SKM-1 (cell line): ENCODE measurements around the gene MAP1B.

Source experiments
- DNase-seq: peaks from one replicate; lab custom pipeline; 2025; ENCODE audit not compliant: unreplicated experiment; lab: John Stamatoyannopoulos, UW

Gene MAP1B

GRCh38 chr5:72130351-72130761 is 23.1 kb downstream of the MAP1B start:
- DNase-seq: no peak

GRCh38 chr5:72133212-72133990 is 26.1 kb downstream of the MAP1B start:
- DNase-seq: no peak

- no peak for DNase-seq
Observed at GRCh38 chr5:72134226-72134899, 27.1 kb downstream of the MAP1B start.

DNA sequence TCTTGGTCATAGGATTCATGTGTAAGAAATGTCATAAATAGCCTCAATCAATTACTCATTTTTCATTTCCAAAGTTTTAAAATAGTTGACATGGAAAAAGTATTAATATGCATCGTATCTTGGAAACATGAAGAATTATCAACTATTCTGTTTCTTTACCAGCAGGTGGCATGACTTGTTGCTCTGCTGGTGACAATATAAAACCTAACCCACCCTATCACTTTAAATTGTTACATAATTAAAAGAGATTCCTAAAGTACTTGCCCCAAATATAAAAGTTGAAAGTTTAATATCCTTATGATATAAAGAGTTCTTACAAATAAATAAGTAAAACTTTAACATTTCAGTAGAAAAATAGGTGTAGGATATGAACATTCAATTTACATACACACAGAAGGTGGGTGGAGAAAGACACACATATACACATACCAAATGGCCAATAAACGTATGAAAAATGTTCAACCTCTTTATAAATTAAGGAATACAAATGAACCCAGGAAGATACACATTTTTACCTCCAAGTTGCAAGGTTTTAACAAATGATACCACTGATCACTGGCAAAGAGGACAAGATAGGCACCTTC is 30.6 kb downstream of the MAP1B start:
- DNase-seq: no peak

DNA sequence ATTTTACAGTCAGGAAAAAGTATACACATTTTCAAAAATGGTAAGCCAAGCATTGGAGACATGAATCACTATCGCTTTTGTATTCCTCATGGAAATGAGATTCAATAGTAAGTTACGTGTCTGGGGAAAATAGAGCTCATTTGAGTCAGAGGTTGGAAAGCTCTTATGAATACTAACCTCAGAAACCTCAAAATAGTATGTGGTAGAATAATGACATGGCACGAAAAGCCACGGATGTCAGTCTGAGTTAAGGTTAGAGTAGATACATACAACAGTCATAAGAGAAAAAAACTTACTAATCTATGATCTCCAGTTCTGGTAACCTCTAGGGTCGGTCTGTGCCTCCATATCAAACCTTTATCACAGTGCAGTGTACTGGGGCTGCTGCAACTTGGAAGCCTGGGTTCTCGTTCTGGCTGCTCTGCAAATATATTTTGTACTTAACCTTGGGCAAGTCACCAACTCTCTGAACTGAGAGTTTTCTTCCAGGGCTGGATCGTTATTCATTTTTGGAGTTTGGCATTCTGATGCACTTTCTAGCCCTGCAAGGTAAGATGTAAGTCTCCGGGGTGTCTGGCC is 31.8 kb downstream of the MAP1B start:
- DNase-seq: no peak

DNA sequence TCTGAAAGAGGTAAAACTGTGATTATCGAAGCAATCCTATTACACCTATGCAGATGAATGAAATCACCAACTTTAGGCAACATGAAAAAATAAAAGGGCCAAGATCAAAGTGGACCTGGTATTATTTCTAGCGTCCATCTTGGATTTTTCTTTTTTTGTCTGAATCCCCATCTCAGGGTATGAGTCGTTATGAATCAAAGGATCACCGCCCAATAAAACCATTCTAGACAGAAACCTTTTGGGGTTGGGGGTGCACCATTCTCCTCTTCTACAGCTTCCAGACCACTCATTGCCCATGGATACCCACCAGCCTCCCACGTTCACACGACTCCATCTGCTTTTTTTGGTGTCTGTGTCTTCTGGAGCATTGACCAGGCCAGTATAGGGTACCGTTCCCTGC is 33.4 kb downstream of the MAP1B start:
- DNase-seq: no peak

DNA sequence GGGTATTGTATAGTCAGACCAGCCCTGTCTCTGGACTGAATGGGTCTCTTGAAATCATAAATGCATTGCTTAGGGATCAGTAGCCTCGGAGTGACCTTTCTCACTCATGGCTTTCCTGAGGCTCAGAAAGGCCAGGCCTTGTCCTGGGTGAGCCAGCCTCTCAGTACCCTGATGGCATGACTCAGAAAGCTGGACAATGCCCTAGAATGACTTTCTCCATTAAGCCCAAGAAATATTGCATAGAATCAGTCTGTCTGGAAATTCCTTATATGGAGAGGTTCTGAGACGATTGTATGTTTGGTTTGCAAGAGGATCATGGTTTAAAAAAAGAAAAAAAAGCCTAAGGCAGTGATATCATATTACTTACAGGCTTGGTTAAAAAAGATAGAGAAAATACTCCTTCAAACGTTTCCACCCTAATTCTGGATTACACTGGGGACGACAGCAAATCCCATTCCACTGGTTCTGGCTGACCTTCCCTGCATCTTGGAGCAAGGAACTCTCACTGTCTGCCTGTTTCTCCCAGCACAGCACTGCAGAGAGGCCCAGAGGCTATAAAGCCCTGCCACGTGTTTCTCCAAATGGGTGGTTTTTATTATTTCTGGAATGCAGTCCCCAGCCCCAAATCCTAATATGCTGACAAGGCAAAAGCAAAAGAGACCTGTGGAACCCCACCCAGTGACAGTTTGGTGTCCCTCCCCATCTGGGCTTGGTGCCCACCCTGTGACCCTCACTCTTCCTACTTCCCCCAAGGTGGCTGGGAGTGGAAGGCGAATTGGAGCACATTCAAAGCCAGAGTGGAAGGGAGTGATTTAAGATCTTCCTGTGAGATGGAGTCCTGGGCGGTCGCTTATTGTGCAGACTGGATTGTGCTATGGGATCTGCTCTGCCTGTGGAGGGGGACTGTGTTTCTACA is 34.4 kb downstream of the MAP1B start:
- DNase-seq: no peak

DNA sequence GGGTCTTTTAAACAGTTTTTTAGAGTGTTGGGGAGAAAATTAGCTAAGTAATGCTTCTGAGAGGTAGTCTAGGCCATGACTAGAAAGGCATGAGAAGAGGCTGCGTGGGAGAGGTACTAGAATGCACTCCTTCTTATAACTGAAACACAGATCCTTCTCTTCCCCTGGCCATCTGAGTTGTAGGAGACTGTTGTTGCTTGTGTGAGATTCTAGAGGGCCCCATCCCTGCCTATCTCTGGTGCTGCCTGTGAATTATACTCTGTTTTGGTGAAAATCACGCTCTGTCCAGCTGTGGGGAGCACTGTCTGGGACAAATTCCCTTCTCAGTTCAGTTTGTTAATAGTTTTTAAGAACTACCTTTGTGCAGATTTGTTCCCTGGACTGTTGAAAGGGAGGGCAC is 37.5 kb downstream of the MAP1B start:
- no peak for DNase-seq

DNA sequence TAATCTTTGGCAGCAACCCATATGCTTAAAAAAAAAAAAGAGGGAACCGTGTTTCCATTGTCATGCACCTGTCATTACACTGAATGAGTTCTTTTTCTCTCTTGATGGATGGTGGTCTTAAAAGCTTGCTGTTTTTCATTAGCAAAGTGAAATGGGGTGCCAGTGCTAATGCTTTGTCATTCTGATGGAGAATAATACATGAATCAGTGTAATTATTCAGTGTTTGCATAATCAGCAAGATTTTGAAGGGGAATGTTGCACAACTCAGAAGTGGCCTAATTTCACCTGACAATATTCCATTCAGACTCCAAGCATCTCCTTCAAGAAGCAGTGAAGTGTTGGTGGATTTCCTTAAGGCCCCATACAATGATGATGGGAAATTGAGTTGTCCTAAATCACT is 38.1 kb downstream of the MAP1B start:
- no peak for DNase-seq

GRCh38 chr5:72146056-72146455 is 38.8 kb downstream of the MAP1B start:
- DNase-seq: no peak

GRCh38 chr5:72147569-72147968 is 40.3 kb downstream of the MAP1B start:
- no peak for DNase-seq

DNA sequence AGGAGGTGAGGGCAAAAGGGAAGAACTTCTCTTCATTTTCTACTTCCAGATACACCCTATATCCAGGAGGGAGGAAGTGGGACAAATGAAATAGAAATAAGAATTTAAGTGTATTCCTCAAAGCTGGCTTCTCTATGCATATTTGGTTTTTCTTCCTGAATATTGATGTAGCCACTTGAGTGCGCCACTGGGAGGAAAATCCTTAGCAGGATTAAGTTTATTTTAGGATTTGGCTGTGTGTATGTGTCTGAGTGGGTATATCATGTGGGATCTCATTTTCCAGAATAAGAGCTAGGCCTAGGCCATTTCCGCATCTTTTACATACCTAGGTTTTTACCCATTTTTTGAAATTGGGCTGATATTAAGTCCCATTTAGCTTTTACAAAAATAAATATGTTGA is 42.5 kb downstream of the MAP1B start:
- DNase-seq: no peak

DNA sequence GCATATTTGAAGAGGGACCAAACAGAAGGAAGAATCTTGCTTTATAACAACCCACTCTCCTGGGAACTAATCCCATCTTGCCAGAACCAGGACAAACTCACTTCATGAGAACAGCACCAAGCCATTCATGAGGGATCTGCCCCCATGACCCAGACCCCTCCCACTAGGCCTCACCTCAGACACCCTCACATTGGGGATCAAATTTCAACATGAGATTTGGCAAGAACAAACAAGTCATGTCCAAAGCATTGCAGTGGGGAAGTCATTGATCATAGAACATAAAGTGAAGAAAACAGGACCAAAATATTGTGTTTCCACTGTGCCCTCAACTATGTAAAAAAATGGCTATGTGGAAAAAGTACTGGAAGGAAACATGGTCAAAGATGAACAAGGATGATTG is 43.9 kb downstream of the MAP1B start:
- no peak for DNase-seq

DNA sequence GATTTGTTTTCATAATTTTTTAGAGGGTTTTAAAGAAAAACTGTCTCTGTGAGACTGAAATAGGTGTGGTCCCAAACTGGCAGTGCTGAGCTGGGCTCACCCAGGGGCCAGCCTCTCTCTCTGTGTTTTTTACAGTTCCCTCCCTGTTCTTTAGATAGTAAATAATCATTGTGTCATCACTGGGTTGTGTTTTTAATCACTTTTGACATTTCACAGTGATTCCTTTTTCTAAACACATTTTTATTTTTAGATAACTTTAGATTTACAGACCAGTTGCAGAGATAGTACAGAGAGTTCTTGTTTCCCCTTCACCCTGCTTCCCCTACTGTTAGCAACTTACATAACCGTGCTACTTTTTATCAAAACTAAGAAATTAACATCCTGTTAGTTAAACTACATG is 44.4 kb downstream of the MAP1B start:
- DNase-seq: no peak

DNA sequence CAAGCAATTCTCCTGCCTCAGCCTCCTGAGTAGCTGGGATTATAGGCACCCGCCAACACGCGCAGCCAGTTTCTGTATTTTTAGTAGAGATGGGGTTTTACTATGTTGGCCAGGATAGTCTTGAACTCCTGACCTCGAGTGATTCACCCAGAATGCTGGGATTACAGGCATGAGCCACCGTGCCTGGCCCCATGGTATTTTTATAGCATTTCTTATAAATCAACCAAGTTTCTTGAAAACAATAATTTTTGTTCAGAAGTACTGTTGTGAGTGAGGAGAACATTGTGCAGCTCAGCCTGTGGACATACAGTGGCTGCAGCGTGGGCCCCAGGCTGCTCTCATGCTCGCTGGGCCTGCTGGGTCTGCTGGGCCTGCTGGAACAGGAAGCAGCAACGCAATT is 45.3 kb downstream of the MAP1B start:
- no peak for DNase-seq

- DNase-seq: no peak
Observed at GRCh38 chr5:72153551-72153950, 46.3 kb downstream of the MAP1B start.

DNA sequence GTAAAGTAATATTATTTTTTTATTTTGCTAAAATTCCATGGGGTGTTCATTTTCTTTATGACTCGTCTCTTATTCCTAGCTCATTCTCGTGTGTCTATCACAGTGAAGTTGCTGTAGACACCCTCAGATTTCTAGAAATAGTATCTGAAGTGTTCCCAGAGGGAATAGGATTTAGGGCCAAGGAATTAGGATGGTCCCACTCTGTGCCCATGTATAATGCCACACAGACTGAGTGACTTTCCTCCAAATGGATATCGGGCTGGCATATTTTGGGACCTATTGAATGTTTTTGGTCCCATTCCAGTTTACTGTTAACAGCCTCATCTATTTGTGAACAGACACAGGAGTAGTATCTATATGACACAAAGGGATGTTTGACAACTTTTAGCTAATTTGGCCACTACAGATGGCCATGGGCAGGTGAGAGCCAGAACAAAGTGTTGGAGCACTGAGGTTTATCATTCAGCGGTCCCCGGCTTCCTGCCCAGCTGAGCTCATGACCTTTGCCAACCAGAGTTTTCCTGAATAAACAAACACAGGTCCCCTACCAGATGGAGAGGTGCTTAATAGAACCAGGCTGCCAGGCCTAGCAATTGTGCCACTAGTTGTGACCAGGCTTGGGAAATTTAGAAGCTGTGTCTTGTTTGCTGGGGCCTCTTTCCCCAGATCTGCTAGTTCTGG is 46.9 kb downstream of the MAP1B start:
- no peak for DNase-seq

GRCh38 chr5:72156946-72157624 is 49.8 kb downstream of the MAP1B start:
- DNase-seq: no peak

GRCh38 chr5:72157625-72157962 is 50.3 kb downstream of the MAP1B start:
- DNase-seq: no peak

DNA sequence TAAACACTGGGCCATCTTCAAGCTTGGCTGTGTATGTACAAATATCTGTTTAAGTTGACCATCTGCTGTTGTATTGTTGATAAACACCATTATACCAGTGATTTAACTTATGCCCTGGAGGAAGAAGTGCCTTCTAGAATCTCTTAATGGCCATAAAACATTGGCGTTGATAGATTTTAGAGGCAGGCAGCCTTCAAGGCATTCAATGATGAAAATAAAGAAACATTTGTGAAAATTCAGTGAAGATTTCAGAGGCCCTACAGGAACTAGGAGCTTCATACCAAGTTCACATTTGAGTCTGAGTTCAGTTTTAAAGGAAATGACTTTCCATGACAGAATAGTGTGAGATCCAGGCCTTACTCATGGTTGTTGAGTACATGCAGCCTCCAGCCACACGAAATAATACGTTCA is 52.2 kb downstream of the MAP1B start:
- DNase-seq: no peak
